Dendritic cell treated with granulocyte-macrophage colony-stimulating factor and Interleukin-4, amounts not matched to agents 40 ng/mL and 50 ng/mL, for 4 days (primary cell): ENCODE data around the gene MGAT1.

Experiments
- H3K27ac Mint-ChIP-seq: one replicate; pipeline ENCODE4 v1.8.0; 2022; ENCODE audit warnings: mild to moderate bottlenecking, mixed read lengths
- H3K27me3 Mint-ChIP-seq: one replicate; pipeline ENCODE4 v1.8.0; 2022; ENCODE audit warnings: mild to moderate bottlenecking, mixed read lengths
- H3K36me3 Mint-ChIP-seq: one replicate; pipeline ENCODE4 v1.8.0; 2022; ENCODE audit warnings: low read depth, mixed read lengths
- H3K4me1 Mint-ChIP-seq: one replicate; pipeline ENCODE4 v1.8.0; 2022; ENCODE audit warnings: low read depth, mixed read lengths
- H3K4me3 Mint-ChIP-seq: one replicate; pipeline ENCODE4 v1.8.0; 2022; ENCODE audit warnings: mild to moderate bottlenecking, moderate library complexity, mixed read lengths
- H3K9me3 Mint-ChIP-seq: one replicate; pipeline ENCODE4 v1.8.0; 2022; ENCODE audit warnings: mixed read lengths
- intact Hi-C: fragments of 100-400 bp; cut with micrococcal nuclease; formaldehyde crosslinking; loops from one replicate; pipeline ENCODE4 v1.15.0; 2022

The MGAT1 gene

DNA sequence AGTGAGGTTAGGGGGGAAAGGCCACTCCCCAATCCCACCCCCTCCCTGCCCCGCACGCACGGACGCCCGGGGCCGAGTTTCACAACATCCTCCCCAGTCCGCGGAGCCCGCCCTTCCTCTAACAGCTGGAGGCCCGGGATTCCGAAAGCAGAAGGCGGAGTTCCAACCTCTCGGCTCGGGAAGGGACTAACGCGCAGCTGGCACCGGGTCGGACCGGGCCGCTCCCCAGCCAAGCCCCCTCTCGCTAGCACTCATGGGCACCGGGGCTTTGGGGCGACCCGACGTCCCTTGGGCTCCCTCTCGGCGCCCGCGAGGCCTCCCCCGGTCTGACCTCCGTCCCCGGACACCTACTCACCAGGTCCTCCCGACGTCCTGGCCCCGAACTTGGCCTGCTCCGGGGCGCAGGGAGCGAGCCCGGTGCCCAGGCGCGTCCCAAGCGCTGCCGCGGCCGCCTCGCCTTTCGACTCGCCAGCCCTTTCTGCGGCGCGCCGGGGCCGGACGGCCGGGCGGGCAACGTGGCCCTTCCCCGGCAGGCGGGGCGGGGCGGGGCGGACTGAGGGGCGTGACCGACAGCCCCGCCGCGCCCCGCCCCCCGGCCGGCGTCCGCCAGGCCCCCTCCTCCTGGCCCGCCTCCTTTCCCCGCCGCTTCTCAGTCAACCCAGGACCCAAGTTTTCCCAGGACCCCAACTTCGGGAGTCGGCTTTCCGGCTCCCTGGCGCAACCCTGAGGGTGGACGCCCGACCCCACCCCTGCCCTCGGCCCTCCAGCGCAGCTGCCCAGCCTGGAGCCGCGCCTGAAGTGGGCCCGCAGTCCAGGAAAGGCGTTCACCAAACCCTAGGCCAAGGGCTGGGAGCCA lies at the start of gene MGAT1:
Gene MGAT1 (minus strand): TSS at position 482 of the 856 bp plus-strand sequence. CDS start 9,835 bp downstream, outside the sequence.
- intact Hi-C loops = loop anchor here (2.0 to 10.0 kb wide), 3 partner anchors 28 to 442 kb away; partner anchors contain the start of genes RACK1 and ZFP62
- H3K36me3 Mint-ChIP-seq = peaks cover 92% of the 10 kb centered on the region
- H3K27ac Mint-ChIP-seq = peak within 1 kb of the TSS; percentile 97
- peaks cover 82% of the 10 kb centered on the region for H3K4me1 Mint-ChIP-seq
- peak within 1 kb of the TSS; percentile 94 for H3K4me3 Mint-ChIP-seq
- no peaks in the 10 kb centered on the region for H3K27me3 Mint-ChIP-seq
- no peaks in the 10 kb centered on the region for H3K9me3 Mint-ChIP-seq

DNA sequence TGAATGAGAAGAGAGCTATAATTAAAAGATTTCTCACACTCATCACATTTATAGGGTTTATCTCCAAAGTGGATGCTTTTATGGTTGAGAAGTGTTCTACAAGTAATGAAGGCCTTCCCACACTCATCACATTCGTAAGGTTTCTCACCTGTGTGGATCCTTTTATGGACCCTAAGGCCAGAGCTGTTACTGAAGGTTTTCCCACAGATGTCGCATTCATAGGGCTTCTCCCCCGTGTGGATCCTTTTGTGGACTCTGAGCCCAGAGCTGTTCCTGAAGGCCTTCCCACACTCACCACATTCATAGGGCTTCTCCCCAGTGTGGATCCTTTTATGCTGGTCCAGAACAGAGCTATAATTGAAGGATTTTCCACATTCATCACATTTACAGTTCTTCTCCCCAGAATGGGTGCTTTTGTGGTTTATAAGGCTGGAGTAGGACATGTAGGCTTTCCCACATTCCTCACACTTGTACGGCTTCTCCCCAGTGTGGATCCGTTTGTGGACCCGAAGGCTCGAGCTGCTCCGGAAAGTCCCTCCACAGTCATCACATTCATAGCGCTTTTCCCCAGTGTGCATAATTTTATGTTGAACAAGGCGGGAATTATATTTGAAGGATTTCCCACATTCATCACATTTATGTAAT lies 48.0 kb upstream of the MGAT1 start:
- no peaks in the 10 kb centered on the region for H3K27me3 Mint-ChIP-seq
- H3K36me3 Mint-ChIP-seq = peaks cover 89% of the 10 kb centered on the region
- peaks cover 12% of the 10 kb centered on the region for H3K4me1 Mint-ChIP-seq
- H3K9me3 Mint-ChIP-seq = peaks cover 85% of the 10 kb centered on the region
- H3K27ac Mint-ChIP-seq = no peak overlapping the region
- no peak overlapping the region for H3K4me3 Mint-ChIP-seq
- intact Hi-C loops = no loop called here

DNA sequence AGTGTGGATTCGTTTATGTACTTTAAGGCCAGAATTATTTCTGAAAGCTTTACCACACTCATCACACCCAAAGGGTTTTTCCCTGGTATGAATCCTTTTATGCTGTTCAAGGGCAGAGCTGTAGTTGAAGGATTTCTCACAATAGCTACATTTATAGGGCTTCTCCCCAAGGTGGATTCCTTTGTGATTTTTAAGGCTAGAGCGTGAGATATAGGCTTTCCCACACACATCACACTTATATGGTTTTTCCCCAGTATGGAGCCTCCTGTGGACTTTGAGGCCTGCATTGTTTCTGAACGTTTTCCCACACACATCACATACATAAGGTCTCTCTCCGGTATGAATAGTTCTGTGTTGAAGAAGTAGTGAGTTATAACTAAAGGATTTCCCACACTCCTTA lies 47.2 kb upstream of the MGAT1 start:
- Mint-ChIP-seq H3K27ac (no peak overlapping the region), H3K4me3 (no peak overlapping the region), H3K9me3 (peaks cover 88% of the 10 kb centered on the region), H3K27me3 (no peaks in the 10 kb centered on the region), H3K36me3 (peaks cover 82% of the 10 kb centered on the region), H3K4me1 (peaks cover 7% of the 10 kb centered on the region)
- intact Hi-C loops = no loop called here

DNA sequence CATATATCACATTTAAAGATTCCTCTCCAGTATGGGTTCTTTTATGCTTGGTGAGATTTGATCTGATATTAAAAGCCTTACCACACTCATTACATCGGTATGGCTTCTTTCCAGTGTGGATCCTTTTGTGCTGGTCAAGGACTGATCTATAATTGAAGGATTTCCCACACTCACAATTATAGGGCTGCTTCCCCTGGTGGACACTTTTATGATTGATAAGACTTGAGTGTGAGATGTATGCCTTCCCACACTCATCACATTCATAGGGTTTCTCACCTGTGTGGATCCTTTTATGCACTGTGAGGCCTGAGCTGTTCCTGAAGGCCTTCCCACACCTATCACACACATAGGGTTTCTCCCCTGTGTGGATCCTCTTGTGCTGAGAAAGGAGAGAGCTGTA lies 46.3 kb upstream of the MGAT1 start:
- H3K4me3 Mint-ChIP-seq = no peak overlapping the region
- H3K36me3 Mint-ChIP-seq = peaks cover 72% of the 10 kb centered on the region
- intact Hi-C loops = no loop called here
- H3K27ac Mint-ChIP-seq = no peak overlapping the region
- H3K9me3 Mint-ChIP-seq = peaks cover 81% of the 10 kb centered on the region
- H3K4me1 Mint-ChIP-seq = peaks cover 7% of the 10 kb centered on the region
- H3K27me3 Mint-ChIP-seq = no peaks in the 10 kb centered on the region

DNA sequence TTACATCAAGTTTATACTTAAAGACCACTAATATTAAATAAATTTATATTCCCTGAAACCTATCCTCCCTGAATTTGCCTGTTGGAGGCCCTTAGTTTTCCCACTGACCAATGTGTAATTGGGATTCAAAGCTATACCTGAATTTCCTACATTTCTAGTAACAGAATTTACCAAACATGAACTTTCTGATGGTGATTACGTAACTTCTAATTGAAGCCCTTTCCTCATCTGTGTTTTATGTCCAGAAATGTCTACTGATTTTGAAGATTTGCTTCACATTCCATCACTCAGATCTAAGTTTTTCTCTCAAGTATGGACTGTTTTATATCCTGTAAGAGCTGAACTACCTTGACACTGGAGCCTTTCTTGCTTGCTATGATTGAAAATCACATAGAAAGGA lies 45.7 kb upstream of the MGAT1 start:
- peaks cover 75% of the 10 kb centered on the region for H3K9me3 Mint-ChIP-seq
- no peak overlapping the region for H3K27ac Mint-ChIP-seq
- H3K27me3 Mint-ChIP-seq = no peaks in the 10 kb centered on the region
- H3K4me1 Mint-ChIP-seq = peaks cover 3% of the 10 kb centered on the region
- peaks cover 66% of the 10 kb centered on the region for H3K36me3 Mint-ChIP-seq
- intact Hi-C loops = no loop called here
- no peak overlapping the region for H3K4me3 Mint-ChIP-seq

DNA sequence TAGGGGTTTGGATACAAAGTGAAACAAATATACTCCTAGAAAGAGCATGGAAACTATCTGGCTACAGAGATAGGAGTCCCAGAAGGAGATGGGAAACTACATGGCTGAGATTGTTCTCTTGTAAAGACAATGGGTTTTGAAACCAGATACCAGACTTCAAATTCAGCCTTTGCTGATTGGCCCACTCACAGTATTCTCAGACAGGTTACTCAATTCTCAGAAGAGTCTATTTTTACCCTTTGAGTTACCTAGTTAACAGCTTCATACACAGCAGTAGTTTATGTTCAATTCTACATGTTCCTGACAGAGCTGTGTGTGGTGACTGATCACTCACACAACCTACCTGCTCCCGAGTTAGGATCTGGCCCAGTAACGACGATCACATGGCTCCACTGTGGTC lies 44.4 kb upstream of the MGAT1 start:
- Mint-ChIP-seq H3K27ac (no peak overlapping the region), H3K9me3 (peaks cover 71% of the 10 kb centered on the region), H3K36me3 (peaks cover 60% of the 10 kb centered on the region), H3K27me3 (peaks cover under 1% of the 10 kb centered on the region), H3K4me1 (peaks cover under 1% of the 10 kb centered on the region), H3K4me3 (no peak overlapping the region)
- intact Hi-C loops = no loop called here

DNA sequence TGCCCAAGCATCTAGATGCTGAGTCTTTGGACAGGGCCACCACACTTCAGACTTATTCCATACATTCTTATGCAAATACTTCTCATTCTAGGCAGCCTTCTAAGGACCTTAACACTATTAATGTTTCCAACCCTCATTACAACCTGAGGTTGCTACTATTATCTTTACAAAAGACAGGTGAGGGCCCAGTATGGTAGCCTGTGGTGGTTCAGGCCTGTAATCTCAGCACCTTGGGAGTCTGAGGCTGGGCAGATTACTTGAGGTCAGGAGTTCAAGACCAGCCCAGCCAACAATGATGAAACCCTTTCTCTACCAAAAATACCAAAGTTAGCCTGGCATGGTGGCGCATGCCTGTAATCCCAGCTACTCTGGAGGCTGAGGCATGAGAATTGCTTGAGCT lies 42.3 kb upstream of the MGAT1 start:
- intact Hi-C loops = no loop called here
- Mint-ChIP-seq H3K4me3 (no peak overlapping the region), H3K4me1 (peaks cover 7% of the 10 kb centered on the region), H3K27me3 (peaks cover 2% of the 10 kb centered on the region), H3K27ac (no peak overlapping the region), H3K36me3 (peaks cover 41% of the 10 kb centered on the region), H3K9me3 (peaks cover 53% of the 10 kb centered on the region)

DNA sequence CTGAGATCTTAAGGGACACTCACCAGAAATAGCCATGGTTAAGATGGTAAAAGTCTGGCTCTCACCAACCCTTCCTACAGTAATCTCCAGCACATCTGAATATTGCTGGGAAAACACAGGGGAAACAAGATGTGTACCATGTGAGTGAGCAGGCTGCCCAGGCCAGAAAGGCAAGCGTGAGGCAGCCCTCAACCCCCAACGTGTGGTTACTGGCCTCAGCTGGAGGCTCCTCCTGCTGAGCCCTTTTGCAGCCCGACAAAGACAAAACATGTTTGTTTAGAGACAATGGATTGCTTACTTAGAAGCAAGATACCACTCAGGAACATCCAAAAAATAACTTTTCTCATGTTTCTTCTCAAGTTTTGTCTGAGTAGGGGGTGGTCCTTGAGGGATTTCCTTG lies 41.8 kb upstream of the MGAT1 start:
- H3K4me3 Mint-ChIP-seq = no peak overlapping the region
- peaks cover 2% of the 10 kb centered on the region for H3K27me3 Mint-ChIP-seq
- H3K27ac Mint-ChIP-seq = no peak overlapping the region
- peaks cover 7% of the 10 kb centered on the region for H3K4me1 Mint-ChIP-seq
- intact Hi-C loops = no loop called here
- peaks cover 49% of the 10 kb centered on the region for H3K9me3 Mint-ChIP-seq
- peaks cover 37% of the 10 kb centered on the region for H3K36me3 Mint-ChIP-seq

DNA sequence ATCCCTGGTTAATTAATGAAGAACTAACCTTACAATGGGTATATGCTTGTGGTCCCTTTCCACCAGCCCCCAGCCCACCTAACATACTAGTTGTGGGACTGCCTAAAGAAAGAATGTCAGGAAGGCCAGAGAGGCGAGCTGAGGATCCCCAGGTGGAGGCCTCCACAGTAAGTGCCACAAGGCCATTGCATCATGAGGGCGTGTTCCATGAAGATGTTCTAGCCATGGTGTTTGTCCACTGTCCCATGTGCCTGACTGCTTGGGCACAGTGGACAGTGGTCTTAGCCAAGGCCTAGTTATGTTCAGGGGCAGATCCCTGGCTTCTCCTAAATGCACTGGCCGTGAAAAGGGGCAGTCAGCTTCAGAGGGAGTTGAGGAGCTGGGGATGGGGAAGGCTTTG lies 37.3 kb upstream of the MGAT1 start:
- intact Hi-C loops = no loop called here
- H3K4me3 Mint-ChIP-seq = no peak overlapping the region

DNA sequence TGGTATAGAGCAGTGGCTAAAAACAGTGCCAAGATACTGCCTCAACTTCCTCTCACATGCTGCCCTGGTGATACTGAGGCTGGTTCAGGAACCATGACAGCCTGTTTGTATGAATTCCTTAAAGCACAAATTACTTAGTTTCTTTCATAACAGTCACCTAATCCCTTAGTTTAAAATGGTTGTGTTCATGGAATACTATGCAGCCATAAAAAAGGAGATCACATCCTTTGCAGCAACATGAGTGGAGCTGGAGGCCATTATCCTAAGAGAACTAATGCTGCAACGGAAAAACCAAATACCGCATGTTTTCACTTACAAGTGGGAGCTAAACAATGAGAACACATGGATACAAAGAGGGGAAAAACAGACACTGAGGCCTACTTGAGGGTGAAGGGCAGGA lies 36.6 kb upstream of the MGAT1 start:
- intact Hi-C loops = no loop called here
- H3K27ac Mint-ChIP-seq = no peak overlapping the region
- no peak overlapping the region for H3K4me3 Mint-ChIP-seq
- peaks cover 7% of the 10 kb centered on the region for H3K9me3 Mint-ChIP-seq
- H3K27me3 Mint-ChIP-seq = peaks cover 2% of the 10 kb centered on the region
- peaks cover 21% of the 10 kb centered on the region for H3K4me1 Mint-ChIP-seq
- H3K36me3 Mint-ChIP-seq = peaks cover 43% of the 10 kb centered on the region

More for the DNA sequence above, 37.3 kb upstream of the MGAT1 start:
- H3K9me3 Mint-ChIP-seq = peaks cover 7% of the 10 kb centered on the region
- H3K4me1 Mint-ChIP-seq = peaks cover 14% of the 10 kb centered on the region
- no peak overlapping the region for H3K27ac Mint-ChIP-seq
- H3K36me3 Mint-ChIP-seq = peaks cover 36% of the 10 kb centered on the region
- H3K27me3 Mint-ChIP-seq = peaks cover 2% of the 10 kb centered on the region

DNA sequence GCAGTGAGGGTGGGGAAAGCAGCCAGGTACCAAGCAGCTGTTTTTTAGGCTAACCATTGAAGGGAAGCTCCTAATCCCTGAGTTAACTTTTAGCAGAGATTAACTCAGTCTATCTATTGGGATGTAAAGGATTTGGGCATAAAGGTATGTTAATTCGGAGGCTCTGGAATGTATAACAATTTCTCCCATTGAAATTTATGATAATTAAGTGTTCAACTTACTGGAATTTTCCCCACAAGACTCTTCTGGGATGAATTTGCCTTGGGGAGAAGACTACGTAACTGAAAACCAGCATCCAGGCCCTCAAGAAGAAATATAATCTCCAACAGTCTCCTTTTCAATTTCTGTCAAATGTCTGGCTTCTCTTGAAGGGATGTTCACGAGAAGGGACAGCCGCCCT lies 34.9 kb upstream of the MGAT1 start:
- Mint-ChIP-seq H3K27ac (no peak overlapping the region), H3K4me1 (peaks cover 38% of the 10 kb centered on the region), H3K9me3 (peaks cover 7% of the 10 kb centered on the region), H3K27me3 (peaks cover 2% of the 10 kb centered on the region), H3K4me3 (no peak overlapping the region), H3K36me3 (peaks cover 54% of the 10 kb centered on the region)
- intact Hi-C loops = no loop called here

DNA sequence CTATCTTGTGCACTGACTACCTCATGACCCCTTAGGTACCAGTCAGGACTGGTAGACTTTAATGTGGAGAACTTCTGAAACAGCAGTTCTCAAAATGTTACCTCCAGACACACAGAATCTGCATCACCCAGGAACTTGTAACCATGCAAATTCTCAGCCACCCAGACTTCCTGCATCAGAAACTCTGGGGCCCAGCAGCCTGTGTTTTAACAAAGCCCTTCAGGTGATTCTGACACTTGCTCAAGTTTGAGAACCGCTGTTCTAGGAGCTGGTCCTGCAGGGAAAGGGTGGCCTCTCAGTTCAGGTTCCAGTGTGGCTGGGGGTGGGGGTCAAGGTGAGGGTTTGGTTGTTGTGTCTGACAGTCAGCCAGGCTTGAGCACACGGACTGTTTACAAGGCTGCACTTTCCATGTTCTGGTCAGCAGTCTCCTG lies 30.0 kb upstream of the MGAT1 start:
- H3K9me3 Mint-ChIP-seq = no peaks in the 10 kb centered on the region
- intact Hi-C loops = no loop called here
- H3K27me3 Mint-ChIP-seq = no peaks in the 10 kb centered on the region
- peak overlapping the region; percentile 92 for H3K4me3 Mint-ChIP-seq
- no peak overlapping the region for H3K27ac Mint-ChIP-seq
- peaks cover 69% of the 10 kb centered on the region for H3K36me3 Mint-ChIP-seq
- peaks cover 65% of the 10 kb centered on the region for H3K4me1 Mint-ChIP-seq

DNA sequence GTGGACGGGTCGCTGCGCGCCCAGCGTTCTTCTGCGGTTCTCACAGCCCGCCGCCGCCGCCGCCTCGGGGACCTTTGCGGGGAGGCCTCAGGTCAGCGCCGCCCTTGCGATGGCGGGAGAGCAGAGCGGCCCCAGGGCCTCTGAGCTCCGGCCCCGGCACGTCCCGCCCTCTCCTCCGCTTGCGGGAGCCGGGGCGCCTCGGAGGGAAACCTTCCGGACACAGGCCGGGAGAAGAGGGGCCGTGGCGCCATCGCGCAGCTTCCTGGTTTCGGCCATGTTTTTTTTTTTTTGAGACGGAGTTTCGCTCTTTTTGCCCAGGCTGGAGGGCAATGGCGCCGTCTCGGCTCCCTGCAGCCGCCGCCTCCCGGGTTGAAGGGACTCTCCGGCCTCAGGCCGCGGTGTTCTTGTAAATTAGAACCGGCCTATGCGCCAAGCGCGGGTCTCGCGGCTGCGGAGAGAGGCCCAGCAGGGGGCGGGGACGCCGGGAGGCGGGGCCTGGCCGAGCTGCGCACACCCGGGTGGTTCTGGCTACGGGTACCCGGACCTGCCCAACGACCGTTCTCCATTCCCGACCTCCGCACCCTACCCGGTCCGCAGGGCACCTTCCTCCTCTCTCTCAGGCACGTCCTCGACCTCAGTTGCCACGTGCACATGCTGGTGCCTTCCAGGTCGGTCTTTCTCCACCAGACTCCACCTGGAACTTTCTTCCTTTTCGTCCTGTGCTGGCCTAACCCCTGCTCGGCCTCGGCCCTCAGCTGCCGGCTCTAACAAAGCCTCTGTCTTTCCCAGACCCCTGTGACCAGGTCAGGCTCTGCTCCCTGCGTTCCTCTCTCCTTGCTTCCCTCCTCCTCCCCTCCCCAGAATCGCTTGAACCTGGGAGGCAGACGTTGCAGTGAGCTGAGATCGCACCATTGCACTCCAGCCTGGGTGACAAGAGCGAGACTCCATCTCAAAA lies 28.8 kb upstream of the MGAT1 start:
- Mint-ChIP-seq H3K4me1 (peaks cover 68% of the 10 kb centered on the region), H3K36me3 (peaks cover 61% of the 10 kb centered on the region), H3K9me3 (no peaks in the 10 kb centered on the region), H3K27me3 (no peaks in the 10 kb centered on the region), H3K4me3 (peak overlapping the region; percentile 92), H3K27ac (peak overlapping the region; percentile 89)
- intact Hi-C loops = loop anchor here (2.0 kb wide), 3 partner anchors 17 to 29 kb away; partner anchors contain the start of genes MGAT1 and ZFP62
